Neural cell (in vitro differentiated cells): ENCODE measurements around the gene ISOC2. TPM values are rescaled to one million over a fixed set of nuclear protein-coding genes. Genes with fewer than 3 reads are reported as not detected.

Experiments used
- H2AFZ ChIP-seq: fragments of 200-600, 300-800 bp; sonication (generic), shearing (Covaris generic); 2 replicates; pipeline ENCODE4 v1.6.0; 2014; ENCODE audit warnings: low read depth, mild to moderate bottlenecking, antibody characterized with exemption, low read length, moderate library complexity
- H3F3A ChIP-seq: fragments of 200-600 bp; shearing (Covaris generic); 2 replicates; pipeline ENCODE4 v1.6.1; 2016; ENCODE audit warnings: mild to moderate bottlenecking, moderate library complexity, mixed read lengths, antibody characterized with exemption, low read length; ENCODE audit not compliant: insufficient read depth, poor library complexity, severe bottlenecking
- H3K27ac ChIP-seq: fragments of 200-600, 300-800 bp; sonication (generic), shearing (Covaris generic); 2 replicates; pipeline ENCODE4 v1.5.1; 2014; ENCODE audit warnings: mild to moderate bottlenecking, low read length, moderate library complexity
- H3K27me3 ChIP-seq: fragments of 300-800, 200-600 bp; sonication (generic), shearing (Covaris generic); 2 replicates; pipeline ENCODE4 v1.6.0; 2014; ENCODE audit warnings: mild to moderate bottlenecking, low read depth, low read length, moderate library complexity; ENCODE audit not compliant: insufficient read depth
- H3K36me3 ChIP-seq: fragments of 300-800, 200-600 bp; sonication (generic), shearing (Covaris generic); 2 replicates; pipeline ENCODE4 v1.5.1; 2014; ENCODE audit warnings: mild to moderate bottlenecking, antibody characterized with exemption, low read length, moderate library complexity; ENCODE audit not compliant: insufficient read depth
- H3K4me2 ChIP-seq: fragments of 300-800, 200-600 bp; sonication (generic), shearing (Covaris generic); 2 replicates; pipeline ENCODE4 v1.6.0; 2014; ENCODE audit warnings: mild to moderate bottlenecking, low read length
- H3K4me3 ChIP-seq: fragments of 300-800, 200-600 bp; sonication (generic), shearing (Covaris generic); 2 replicates; pipeline ENCODE4 v1.5.1; 2014; ENCODE audit warnings: mild to moderate bottlenecking, low read length, moderate library complexity
- H3K79me2 ChIP-seq: fragments of 200-600 bp; shearing (Covaris generic); replicated peaks from 2 replicates; pipeline ENCODE4 v1.6.0; 2014; ENCODE audit warnings: mild to moderate bottlenecking, low read length, moderate library complexity; ENCODE audit not compliant: insufficient read depth
- H3K9ac ChIP-seq: fragments of 300-800, 200-600 bp; sonication (generic), shearing (Covaris generic); 2 replicates; pipeline ENCODE4 v1.6.1; 2016; ENCODE audit warnings: mild to moderate bottlenecking, low read length, mixed read lengths
- H3K9me2 ChIP-seq: fragments of 200-600 bp; shearing (Covaris generic); 2 replicates; pipeline ENCODE4 v1.6.1; 2016; ENCODE audit warnings: mild to moderate bottlenecking, low read length, mixed read lengths; ENCODE audit not compliant: insufficient read depth
- H3K9me3 ChIP-seq: fragments of 200-600, 300-800 bp; sonication (generic), shearing (Covaris generic); 2 replicates; pipeline ENCODE4 v1.6.1; 2016; ENCODE audit warnings: mild to moderate bottlenecking, mixed run types, low read length, moderate library complexity, mixed read lengths
- H4K20me1 ChIP-seq: fragments of 200-600 bp; shearing (Covaris generic); 2 replicates; pipeline ENCODE4 v1.6.1; 2016; ENCODE audit warnings: mild to moderate bottlenecking, mixed run types; ENCODE audit not compliant: insufficient read depth
- CTCF ChIP-seq: fragments of 450-650 bp; IDR thresholded peaks from 2 replicates; pipeline ENCODE4 v1.5.1; 2014; ENCODE audit warnings: antibody characterized with exemption, mild to moderate bottlenecking, moderate library complexity; ENCODE audit not compliant: poor library complexity, severe bottlenecking
- EP300 ChIP-seq: fragments of 450-650 bp; conservative IDR thresholded peaks from 2 replicates; pipeline ENCODE4 v1.6.1; 2014; ENCODE audit warnings: antibody characterized with exemption, mild to moderate bottlenecking, moderate library complexity; ENCODE audit not compliant: poor library complexity, severe bottlenecking
- EZH2 ChIP-seq: fragments of 200-600, 300-800 bp; shearing (Covaris generic), sonication (generic); IDR thresholded peaks from 2 replicates; pipeline ENCODE4 v1.6.1; 2014; ENCODE audit warnings: antibody characterized with exemption, low read length, borderline replicate concordance, mild to moderate bottlenecking; ENCODE audit not compliant: insufficient read depth, poor library complexity, severe bottlenecking
- MXI1 ChIP-seq: fragments of 450-650 bp; conservative IDR thresholded peaks from 2 replicates; pipeline ENCODE4 v1.6.1; 2014; ENCODE audit warnings: antibody characterized with exemption, mild to moderate bottlenecking; ENCODE audit not compliant: poor library complexity, severe bottlenecking
- POLR2AphosphoS5 ChIP-seq: IDR thresholded peaks from 2 replicates; pipeline ENCODE4 v1.6.1; 2012
- RAD21 ChIP-seq: fragments of 450-650 bp; conservative IDR thresholded peaks from 2 replicates; pipeline ENCODE4 v1.6.1; 2014; ENCODE audit warnings: antibody characterized with exemption, mild to moderate bottlenecking, moderate library complexity
- REST ChIP-seq: IDR thresholded peaks from 2 replicates; pipeline ENCODE4 v1.6.1; 2012; ENCODE audit warnings: borderline replicate concordance
- SMC3 ChIP-seq: fragments of 450-650 bp; conservative IDR thresholded peaks from 2 replicates; pipeline ENCODE4 v1.6.1; 2014; ENCODE audit warnings: antibody characterized with exemption, mild to moderate bottlenecking, moderate library complexity; ENCODE audit not compliant: poor library complexity
- TAF1 ChIP-seq: IDR thresholded peaks from 2 replicates; pipeline ENCODE4 v1.6.1; 2012; ENCODE audit warnings: low read depth
- polyA plus RNA-seq: library from polyadenylated mRNA; depleted of rRNA; stranded (reverse); fragments of >200 nt; gene quantifications from 2 replicates; pipeline ENCODE4 v1.2.3, GENCODE V29; 2014

ISOC2 gene
- polyA plus RNA-seq, 1 donor from 2014 or later: 48.1 TPM

GRCh38 chr19:55442372-55442961, 19.0 kb downstream of the ISOC2 start:
- no peaks in the 10 kb centered on the region for H3K36me3 ChIP-seq
- H3K4me2 ChIP-seq: no peak overlapping the region
- peak overlapping the region; percentile 60 for H3K4me3 ChIP-seq
- TF ChIP-seq SMC3 (no peak), POLR2AphosphoS5 (peak; percentile 28), TAF1 (peak; percentile 11)
- peak overlapping the region; percentile 55 for H3K9ac ChIP-seq
- H3K27me3 ChIP-seq: peaks cover 68% of the 10 kb centered on the region
- H3K79me2 ChIP-seq: no peaks in the 10 kb centered on the region
- H3K27ac ChIP-seq: no peak overlapping the region
- H3K9me3 ChIP-seq: no peaks in the 10 kb centered on the region
- no peaks in the 10 kb centered on the region for H3K9me2 ChIP-seq
- H3F3A ChIP-seq: no peaks in the 10 kb centered on the region
- H4K20me1 ChIP-seq: peaks cover 6% of the 10 kb centered on the region
- H2AFZ ChIP-seq: no peak overlapping the region

- Histone ChIP-seq H3K36me3 (no peaks in the 10 kb centered on the region), H2AFZ (no peak overlapping the region), H3K27ac (no peak overlapping the region), H3K4me2 (no peak overlapping the region), H4K20me1 (peaks cover 6% of the 10 kb centered on the region), H3K9ac (no peak overlapping the region), H3K4me3 (peak overlapping the region; percentile 45), H3K9me3 (no peaks in the 10 kb centered on the region), H3K79me2 (no peaks in the 10 kb centered on the region), H3K27me3 (peaks cover 68% of the 10 kb centered on the region), H3F3A (no peaks in the 10 kb centered on the region), H3K9me2 (no peaks in the 10 kb centered on the region)
- no peak for TF ChIP-seq REST
- TF ChIP-seq SMC3: no peak
- TF ChIP-seq CTCF: no peak
- no peak for TF ChIP-seq EP300
- TF ChIP-seq TAF1: no peak
- no peak for TF ChIP-seq RAD21
- no peak for TF ChIP-seq MXI1
- no peak for TF ChIP-seq POLR2AphosphoS5
- TF ChIP-seq EZH2: no peak
Observed at GRCh38 chr19:55441692-55442321, 19.6 kb downstream of the ISOC2 start.
